Loucy (cell line): ENCODE data around the gene NUMB.
"Not testable (repeated sequence)": the region's sequence is repeated elsewhere in the genome, so short reads cannot be mapped to it uniquely, and the experiment has no call there.

Source experiments
- H2AFZ ChIP-seq: fragments of 200-600 bp; sonication (generic); 2 replicates; pipeline ENCODE4 v1.6.0; 2016; ENCODE audit warnings: antibody characterized with exemption, mild to moderate bottlenecking, low read length, moderate library complexity
- H3F3A ChIP-seq: fragments of 200-600 bp; 2 replicates; pipeline ENCODE4 v1.6.0; 2016; ENCODE audit warnings: antibody characterized with exemption, low read depth, mild to moderate bottlenecking
- H3K27me3 ChIP-seq: fragments of 200-600 bp; sonication (generic); 2 replicates; pipeline ENCODE4 v1.6.1; 2014; ENCODE audit warnings: low read length, mild to moderate bottlenecking; ENCODE audit not compliant: insufficient read depth, poor library complexity, severe bottlenecking
- H3K36me3 ChIP-seq: fragments of 200-600 bp; sonication (generic); 2 replicates; pipeline ENCODE4 v1.6.1; 2016; ENCODE audit warnings: low read length; ENCODE audit not compliant: insufficient read depth
- H3K4me1 ChIP-seq: fragments of 200-600 bp; sonication (generic); 2 replicates; pipeline ENCODE4 v1.5.1; 2014; ENCODE audit warnings: low read length, mild to moderate bottlenecking; ENCODE audit not compliant: insufficient read depth, poor library complexity, severe bottlenecking
- H3K4me2 ChIP-seq: fragments of 200-600 bp; sonication (generic); 2 replicates; pipeline ENCODE4 v1.6.0; 2014; ENCODE audit warnings: antibody characterized with exemption, low read length, low read depth, mild to moderate bottlenecking; ENCODE audit not compliant: poor library complexity, severe bottlenecking
- H3K4me3 ChIP-seq: fragments of 200-600 bp; sonication (generic); 2 replicates; pipeline ENCODE4 v1.5.1; 2014; ENCODE audit warnings: low read length, mild to moderate bottlenecking, mixed read lengths; ENCODE audit not compliant: poor library complexity, severe bottlenecking
- H3K79me2 ChIP-seq: fragments of 200-600 bp; sonication (generic); 2 replicates; pipeline ENCODE4 v1.6.1; 2014; ENCODE audit warnings: low read length; ENCODE audit not compliant: insufficient read depth
- H3K9ac ChIP-seq: fragments of 200-600 bp; sonication (generic); 2 replicates; pipeline ENCODE4 v1.6.0; 2014; ENCODE audit warnings: mild to moderate bottlenecking, low read depth, low read length, moderate library complexity; ENCODE audit not compliant: poor library complexity, severe bottlenecking
- H3K9me2 ChIP-seq: fragments of 200-600 bp; sonication (generic); replicated peaks from 2 replicates; pipeline ENCODE4 v1.6.1; 2016; ENCODE audit warnings: low read depth, low read length, mixed read lengths
- H3K9me3 ChIP-seq: fragments of 200-600 bp; sonication (generic); 2 replicates; pipeline ENCODE4 v1.6.1; 2014; ENCODE audit warnings: mild to moderate bottlenecking, antibody characterized with exemption, low read length, low read depth; ENCODE audit not compliant: insufficient read depth
- H4K20me1 ChIP-seq: fragments of 200-600 bp; sonication (generic); 2 replicates; pipeline ENCODE4 v1.6.0; 2014; ENCODE audit warnings: antibody characterized with exemption, low read length, mild to moderate bottlenecking; ENCODE audit not compliant: insufficient read depth, poor library complexity, severe bottlenecking
- CTCF ChIP-seq: fragments of 200-600 bp; sonication (generic); conservative IDR thresholded peaks from 2 replicates; pipeline ENCODE4 v1.5.1; 2014; ENCODE audit warnings: mild to moderate bottlenecking, antibody characterized with exemption, low read length
- EZH2phosphoT487 ChIP-seq: fragments of 200-600 bp; IDR thresholded peaks from 2 replicates; pipeline ENCODE4 v1.6.1; 2018; ENCODE audit warnings: antibody characterized with exemption, mild to moderate bottlenecking, moderate library complexity, borderline replicate concordance

The NUMB gene

GRCh38 chr14:73358187-73358586, 100.2 kb downstream of the NUMB start:
- Histone ChIP-seq H3K79me2 (no peaks in the 10 kb centered on the region), H3K9ac (no peak overlapping the region), H3K27me3 (no peaks in the 10 kb centered on the region)

GRCh38 chr14:73349091-73349490, 109.3 kb downstream of the NUMB start:
- not testable (repeated sequence) for H2AFZ ChIP-seq, H3K9me2 ChIP-seq, H3K79me2 ChIP-seq, H3K27me3 ChIP-seq, H3K4me3 ChIP-seq, H3K4me2 ChIP-seq, H3F3A ChIP-seq, H3K9ac ChIP-seq, H3K4me1 ChIP-seq, H3K9me3 ChIP-seq, H4K20me1 ChIP-seq, H3K36me3 ChIP-seq

More at GRCh38 chr14:73358187-73358586, 100.2 kb downstream of the NUMB start:
- Histone ChIP-seq H3F3A (no peaks in the 10 kb centered on the region), H2AFZ (no peak overlapping the region), H3K4me2 (no peak overlapping the region), H3K4me3 (no peak overlapping the region), H3K9me2 (no peaks in the 10 kb centered on the region), H3K9me3 (no peaks in the 10 kb centered on the region), H4K20me1 (no peaks in the 10 kb centered on the region), H3K4me1 (no peaks in the 10 kb centered on the region), H3K36me3 (peaks cover 2% of the 10 kb centered on the region; the same call in 1 of the 2 replicates)
- TF ChIP-seq EZH2phosphoT487 (no peak), CTCF (no peak)

- Histone ChIP-seq H3K4me1 (no peaks in the 10 kb centered on the region), H3F3A (no peaks in the 10 kb centered on the region), H3K9me2 (no peaks in the 10 kb centered on the region), H3K9ac (no peak overlapping the region), H4K20me1 (no peaks in the 10 kb centered on the region), H3K36me3 (no peaks in the 10 kb centered on the region), H3K79me2 (no peaks in the 10 kb centered on the region), H3K9me3 (no peaks in the 10 kb centered on the region), H2AFZ (no peak overlapping the region), H3K4me2 (no peak overlapping the region), H3K27me3 (no peaks in the 10 kb centered on the region), H3K4me3 (no peak overlapping the region)
- TF ChIP-seq CTCF: no peak
Observed at GRCh38 chr14:73344319-73344718, 114.0 kb downstream of the NUMB start.

GRCh38 chr14:73342670-73343069, 115.7 kb downstream of the NUMB start:
- no peaks in the 10 kb centered on the region for H3K79me2 ChIP-seq
- no peaks in the 10 kb centered on the region for H3K9me2 ChIP-seq
- no peak overlapping the region for H2AFZ ChIP-seq
- no peaks in the 10 kb centered on the region for H3F3A ChIP-seq
- TF ChIP-seq EZH2phosphoT487 (no peak), CTCF (no peak)
- no peaks in the 10 kb centered on the region for H3K4me1 ChIP-seq
- no peak overlapping the region for H3K4me2 ChIP-seq
- no peaks in the 10 kb centered on the region for H3K27me3 ChIP-seq
- no peaks in the 10 kb centered on the region for H3K36me3 ChIP-seq
- no peak overlapping the region for H3K4me3 ChIP-seq
- H3K9me3 ChIP-seq: no peaks in the 10 kb centered on the region
- H4K20me1 ChIP-seq: no peaks in the 10 kb centered on the region
- H3K9ac ChIP-seq: no peak overlapping the region
